ENCODE measurements around the gene SCYL1. TPM values are rescaled to one million over a fixed set of nuclear protein-coding genes. Genes with fewer than 3 reads are reported as not detected.

The SCYL1 gene
- total RNA-seq, 4 donors from 2014 or later, result 109 to 128 (median 112) TPM

DNA sequence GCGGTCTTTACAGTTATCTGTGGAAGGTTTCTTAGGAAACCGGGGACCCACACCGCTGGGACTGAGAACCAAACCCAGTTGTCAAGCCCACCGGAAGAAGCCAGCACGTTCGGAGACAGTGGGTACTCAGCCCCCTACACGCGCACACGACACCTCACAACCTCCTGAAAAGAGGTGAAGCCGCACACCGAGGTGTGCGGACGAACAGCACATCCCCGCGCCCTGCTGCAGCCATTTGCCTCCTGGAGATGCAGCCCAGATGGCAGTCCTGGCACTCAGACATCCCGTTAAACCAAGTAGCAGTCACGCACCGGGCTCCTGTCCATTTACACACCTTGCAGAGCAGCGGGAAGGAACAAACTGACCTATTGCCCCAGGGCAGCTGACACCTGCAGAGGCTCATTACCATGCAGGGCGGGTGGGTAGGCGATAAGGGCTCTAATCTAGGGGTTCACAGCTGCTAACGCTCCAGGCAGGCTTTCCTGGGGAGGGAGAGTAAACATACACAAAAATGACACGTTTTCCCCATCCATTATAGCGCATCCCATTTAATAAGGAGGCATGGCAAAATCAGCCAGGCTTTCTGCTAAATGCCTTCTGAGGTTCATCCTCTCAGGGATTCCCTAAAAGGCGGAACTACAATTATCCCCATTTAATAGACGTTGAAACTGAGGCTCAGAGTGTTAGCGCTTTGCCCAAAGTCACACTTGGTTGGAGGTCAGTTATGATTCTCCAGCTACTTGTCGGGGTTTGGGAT, 50.1 kb downstream of the SCYL1 start:
- Histone ChIP-seq H3K27ac (peak overlapping the region; percentile 75 to 95 (median 94)), H3K9me3 (no peaks in the 10 kb centered on the region), H3K27me3 (no peaks in the 10 kb centered on the region), H3K4me1 (peaks cover 0 to 77% (median 65%) of the 10 kb centered on the region in 4 donors), H3K36me3 (peaks cover 0 to 12% (median 3%) of the 10 kb centered on the region in 3 donors), H3K4me3 (peak overlapping the region; percentile 53 to 81 (median 60))
- no peak for DNase-seq (ENCODE audit: low spot score in 2 of 2)
- TF ChIP-seq, protein P1, sequence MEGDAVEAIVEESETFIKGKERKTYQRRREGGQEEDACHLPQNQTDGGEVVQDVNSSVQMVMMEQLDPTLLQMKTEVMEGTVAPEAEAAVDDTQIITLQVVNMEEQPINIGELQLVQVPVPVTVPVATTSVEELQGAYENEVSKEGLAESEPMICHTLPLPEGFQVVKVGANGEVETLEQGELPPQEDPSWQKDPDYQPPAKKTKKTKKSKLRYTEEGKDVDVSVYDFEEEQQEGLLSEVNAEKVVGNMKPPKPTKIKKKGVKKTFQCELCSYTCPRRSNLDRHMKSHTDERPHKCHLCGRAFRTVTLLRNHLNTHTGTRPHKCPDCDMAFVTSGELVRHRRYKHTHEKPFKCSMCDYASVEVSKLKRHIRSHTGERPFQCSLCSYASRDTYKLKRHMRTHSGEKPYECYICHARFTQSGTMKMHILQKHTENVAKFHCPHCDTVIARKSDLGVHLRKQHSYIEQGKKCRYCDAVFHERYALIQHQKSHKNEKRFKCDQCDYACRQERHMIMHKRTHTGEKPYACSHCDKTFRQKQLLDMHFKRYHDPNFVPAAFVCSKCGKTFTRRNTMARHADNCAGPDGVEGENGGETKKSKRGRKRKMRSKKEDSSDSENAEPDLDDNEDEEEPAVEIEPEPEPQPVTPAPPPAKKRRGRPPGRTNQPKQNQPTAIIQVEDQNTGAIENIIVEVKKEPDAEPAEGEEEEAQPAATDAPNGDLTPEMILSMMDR (IDR thresholded peaks at IDR 0.05), result no peak
- TF ChIP-seq POLR2A (IDR thresholded peaks at IDR 0.05) (no peak), EP300 (IDR thresholded peaks at IDR 0.05) (peak in 1 of 2 donors; percentile 27)
- WGBS, 2 donors, result 24 to 25% methylated on average over 25 to 26 of the region's 28 CpGs

DNA sequence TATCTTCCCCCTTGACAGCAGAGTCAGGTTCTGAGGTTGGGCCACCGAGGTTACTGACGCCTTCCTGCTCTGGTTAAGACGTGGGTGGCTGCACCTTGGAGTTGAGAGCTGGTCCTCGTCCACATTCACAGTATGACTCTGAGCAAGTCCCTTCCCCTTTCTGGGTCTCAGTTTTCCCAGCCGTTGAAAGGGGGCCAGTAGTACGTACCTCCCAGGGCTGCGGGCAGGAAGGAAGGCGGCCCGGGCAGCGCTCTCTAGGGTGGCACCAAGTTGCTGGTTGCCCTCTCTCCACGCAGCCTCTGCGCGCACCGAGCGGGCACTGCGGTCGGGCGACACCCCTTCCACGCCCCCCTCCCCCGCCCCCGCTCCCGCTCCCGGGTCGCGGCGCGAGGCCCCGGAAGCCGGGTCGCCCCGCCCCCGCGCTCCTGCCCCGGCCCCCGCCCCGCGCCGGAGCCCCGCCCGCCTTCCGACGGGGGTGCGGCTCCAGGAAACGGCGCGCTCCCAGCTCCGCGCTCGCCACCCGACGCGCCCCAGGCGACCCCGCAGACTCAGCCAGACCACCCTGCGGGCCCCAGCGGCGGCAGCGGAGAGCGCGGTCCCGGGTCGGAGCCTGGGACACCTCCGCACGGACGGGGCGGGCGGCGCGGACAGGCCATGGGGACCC, 50.8 kb downstream of the SCYL1 start, which contains the start of gene EHBP1L1:
TSS of gene EHBP1L1 (plus strand) at position 486 of the 664 bp plus-strand sequence. CDS start 250 bp downstream, outside the sequence.
- TF ChIP-seq, protein P1 (IDR thresholded peaks at IDR 0.05), result no peak
- TF ChIP-seq EP300 (IDR thresholded peaks at IDR 0.05), result no peak
- peak in 1 of 2 donors; percentile 31 for TF ChIP-seq POLR2A (IDR thresholded peaks at IDR 0.05)
- WGBS, 2 donors, result 0 to 10% methylated on average over 3 to 40 of the region's 69 CpGs
- peak within 1 kb of the TSS; percentile 75 to 95 (median 94) for H3K27ac ChIP-seq
- peak in 1 of 2 donors; percentile 49 for DNase-seq (ENCODE audit: low spot score in 2 of 2)
- H3K36me3 ChIP-seq, result peaks cover 2 to 19% (median 11%) of the 10 kb centered on the region in 3 donors
- H3K4me3 ChIP-seq, result peak within 1 kb of the TSS; percentile 53 to 81 (median 60)
- H3K4me1 ChIP-seq, result peaks cover 0 to 75% (median 63%) of the 10 kb centered on the region in 4 donors
- no peaks in the 10 kb centered on the region for H3K27me3 ChIP-seq
- no peaks in the 10 kb centered on the region for H3K9me3 ChIP-seq

DNA sequence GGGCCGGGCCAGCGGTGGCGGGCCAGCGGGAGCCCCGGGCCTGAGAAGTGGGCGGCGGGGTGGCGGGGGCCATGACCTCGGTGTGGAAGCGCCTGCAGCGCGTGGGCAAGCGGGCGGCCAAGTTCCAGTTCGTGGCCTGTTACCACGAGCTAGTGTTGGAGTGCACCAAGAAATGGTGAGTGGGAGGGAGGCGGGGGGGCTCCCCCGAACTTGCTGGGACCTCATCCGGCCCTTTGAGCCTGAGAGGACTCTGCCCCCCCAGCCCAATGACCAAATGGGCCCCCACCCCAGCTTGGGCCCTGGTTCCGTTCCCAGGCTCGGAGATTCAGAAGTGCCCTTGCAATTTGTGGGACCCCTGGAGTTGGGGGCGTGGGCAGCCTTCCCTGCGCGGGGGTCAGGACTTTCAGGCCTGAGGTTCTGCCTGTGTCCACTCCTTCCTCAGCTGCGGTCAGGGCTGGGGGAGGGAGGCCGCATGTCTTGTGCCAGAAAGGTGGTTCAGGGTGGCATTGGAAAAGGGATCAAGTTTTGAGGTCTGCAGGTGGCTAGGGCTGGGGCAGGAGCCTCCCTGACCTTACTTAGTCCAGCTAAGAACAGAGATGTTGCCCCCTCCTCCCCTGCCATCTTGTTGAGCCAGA, 51.5 kb downstream of the SCYL1 start:
- 0 to 5% methylated on average over 13 to 17 of the region's 26 CpGs for WGBS, 2 donors
- H3K9me3 ChIP-seq, result no peaks in the 10 kb centered on the region
- peak overlapping the region; percentile 75 to 95 (median 94) for H3K27ac ChIP-seq
- TF ChIP-seq POLR2A (IDR thresholded peaks at IDR 0.05) (no peak), EP300 (IDR thresholded peaks at IDR 0.05) (no peak)
- TF ChIP-seq, protein P1 (IDR thresholded peaks at IDR 0.05), result no peak
- peaks cover 0 to 68% (median 57%) of the 10 kb centered on the region in 4 donors for H3K4me1 ChIP-seq
- H3K27me3 ChIP-seq, result no peaks in the 10 kb centered on the region
- peak overlapping the region; percentile 53 to 81 (median 59) for H3K4me3 ChIP-seq
- DNase-seq (ENCODE audit: low spot score in 2 of 2), result no peak
- H3K36me3 ChIP-seq, result peaks cover 2 to 26% (median 15%) of the 10 kb centered on the region in 3 donors

DNA sequence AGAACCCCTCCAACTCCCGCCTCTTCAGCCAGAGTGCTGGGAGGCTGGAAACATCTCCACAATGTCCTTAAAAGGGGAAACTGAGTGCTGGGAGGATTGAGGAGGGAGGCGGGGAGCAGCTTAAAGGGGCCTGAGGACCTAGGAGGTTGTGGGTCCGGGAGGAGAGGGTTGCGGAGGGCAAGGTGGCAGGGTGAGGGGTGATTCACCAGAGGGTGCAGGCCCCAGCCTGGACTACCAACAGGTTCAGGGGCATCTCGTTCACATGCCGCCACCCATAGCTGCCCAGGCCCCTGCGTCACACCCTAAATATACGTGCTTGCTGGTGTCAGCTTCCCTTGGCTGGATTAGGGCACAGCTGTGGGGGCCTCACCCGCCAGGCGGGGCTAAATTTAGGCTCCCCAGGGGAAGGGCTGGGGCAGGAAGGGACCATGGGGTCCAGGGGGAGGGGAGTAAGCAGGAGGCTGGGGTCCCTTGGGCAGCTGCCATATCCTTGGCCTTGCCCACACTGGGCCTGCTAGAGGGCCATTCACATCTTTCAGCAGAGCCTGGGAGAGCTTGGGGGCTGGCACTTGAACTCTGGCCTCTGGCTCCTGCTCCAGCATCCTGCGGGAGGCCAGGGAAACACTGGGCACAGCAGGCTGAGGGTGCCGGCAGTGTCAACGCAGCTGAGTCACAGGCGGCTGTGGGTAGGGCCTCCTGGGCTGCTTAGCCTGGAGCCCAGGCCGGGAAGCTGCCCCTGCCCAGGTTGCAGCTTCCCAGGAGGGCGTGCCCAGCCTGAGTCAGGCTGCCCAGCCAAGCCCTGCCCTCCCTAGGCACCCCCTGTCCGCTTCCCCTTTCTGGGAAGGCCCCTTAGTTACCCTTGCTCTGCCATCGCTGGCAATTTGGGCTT, 52.2 kb downstream of the SCYL1 start:
- TF ChIP-seq, protein P1 (IDR thresholded peaks at IDR 0.05), result peak in 1 of 5 experiments; percentile 6
- TF ChIP-seq EP300 (IDR thresholded peaks at IDR 0.05), result peak in 1 of 2 donors; percentile 63
- TF ChIP-seq POLR2A (IDR thresholded peaks at IDR 0.05), result peak in 1 of 2 donors; percentile 15
- peaks cover 2 to 33% (median 15%) of the 10 kb centered on the region in 3 donors for H3K36me3 ChIP-seq
- H3K4me1 ChIP-seq, result peaks cover 0 to 60% (median 49%) of the 10 kb centered on the region in 4 donors
- peak overlapping the region; percentile 75 to 95 (median 94) for H3K27ac ChIP-seq
- no peak for DNase-seq (ENCODE audit: low spot score in 2 of 2)
- H3K4me3 ChIP-seq, result peak overlapping the region; percentile 53 to 81 (median 59)
- no peaks in the 10 kb centered on the region for H3K27me3 ChIP-seq
- 20 to 30% methylated on average over 7 to 11 of the region's 18 CpGs for WGBS, 2 donors
- no peaks in the 10 kb centered on the region for H3K9me3 ChIP-seq

Measured in tibial nerve (tissue), 4 donors.